OCI-LY1 (cell line): Measurements from ENCODE around the gene ZNF512.
"Not testable (repeated sequence)": the region's sequence is repeated elsewhere in the genome, so short reads cannot be mapped to it uniquely, and the experiment has no call there.

Experiments used
- H2AFZ ChIP-seq: fragments of 200-600 bp; sonication (generic), shearing (Covaris generic); 2 replicates; pipeline ENCODE4 v1.6.0; 2014; ENCODE audit warnings: antibody characterized with exemption, mild to moderate bottlenecking, low read length
- H3F3A ChIP-seq: fragments of 200-600 bp; sonication (generic), shearing (Covaris generic); 2 replicates; pipeline ENCODE4 v1.6.0; 2014; ENCODE audit warnings: mild to moderate bottlenecking, antibody characterized with exemption, low read length, moderate library complexity; ENCODE audit not compliant: insufficient read depth
- H3K27ac ChIP-seq: fragments of 200-600 bp; sonication (generic); 2 replicates; pipeline ENCODE4 v1.5.1; 2014; ENCODE audit warnings: low read length, mixed run types, mild to moderate bottlenecking, low read depth; ENCODE audit not compliant: poor library complexity, severe bottlenecking
- H3K27me3 ChIP-seq: fragments of 200-600 bp; sonication (generic); 2 replicates; pipeline ENCODE4 v1.6.0; 2014; ENCODE audit warnings: antibody characterized with exemption, mild to moderate bottlenecking, low read length, moderate library complexity; ENCODE audit not compliant: insufficient read depth
- H3K36me3 ChIP-seq: fragments of 200-600 bp; sonication (generic); 2 replicates; pipeline ENCODE4 v1.6.1; 2014; ENCODE audit warnings: mild to moderate bottlenecking, antibody characterized with exemption, low read length, moderate library complexity, mixed read lengths; ENCODE audit not compliant: insufficient read depth
- H3K4me1 ChIP-seq: fragments of 200-600 bp; sonication (generic); 2 replicates; pipeline ENCODE4 v1.5.1; 2014; ENCODE audit warnings: mild to moderate bottlenecking, low read length, moderate library complexity; ENCODE audit not compliant: insufficient read depth, severe bottlenecking
- H3K4me2 ChIP-seq: fragments of 200-600 bp; sonication (generic), shearing (Covaris generic); 2 replicates; pipeline ENCODE4 v1.6.1; 2014; ENCODE audit warnings: low read length
- H3K4me3 ChIP-seq: fragments of 200-600 bp; sonication (generic); 2 replicates; pipeline ENCODE4 v1.5.1; 2014; ENCODE audit warnings: low read length, low read depth, mild to moderate bottlenecking, mixed read lengths; ENCODE audit not compliant: poor library complexity, severe bottlenecking
- H3K79me2 ChIP-seq: fragments of 200-600 bp; shearing (Covaris generic); 2 replicates; pipeline ENCODE4 v1.6.1; 2016; ENCODE audit warnings: mixed run types, low read length, mixed read lengths; ENCODE audit not compliant: insufficient read depth
- H3K9ac ChIP-seq: fragments of 200-600 bp; sonication (generic), shearing (Covaris generic); 2 replicates; pipeline ENCODE4 v1.6.1; 2014; ENCODE audit warnings: mild to moderate bottlenecking, low read length, mixed read lengths
- H3K9me2 ChIP-seq: fragments of 200-600 bp; sonication (generic), shearing (Covaris generic); 2 replicates; pipeline ENCODE4 v1.6.1; 2014; ENCODE audit warnings: low read depth, mild to moderate bottlenecking, low read length, mixed read lengths
- H3K9me3 ChIP-seq: fragments of 200-600 bp; shearing (Covaris generic); 2 replicates; pipeline ENCODE4 v1.6.1; 2014; ENCODE audit warnings: low read length, mixed read lengths
- H4K20me1 ChIP-seq: fragments of 200-600 bp; sonication (generic), shearing (Covaris generic); 2 replicates; pipeline ENCODE4 v1.6.0; 2016; ENCODE audit warnings: mild to moderate bottlenecking, low read length; ENCODE audit not compliant: insufficient read depth
- CTCF ChIP-seq: fragments of 200-600 bp; sonication (generic), shearing (Covaris generic); IDR thresholded peaks from 2 replicates; pipeline ENCODE4 v1.5.1; 2017; ENCODE audit warnings: mild to moderate bottlenecking, antibody characterized with exemption, low read length, moderate library complexity, mixed read lengths
- EZH2 ChIP-seq: fragments of 200-600 bp; sonication (generic), shearing (Covaris generic); IDR thresholded peaks from 2 replicates; pipeline ENCODE4 v1.8.0; 2017; ENCODE audit warnings: borderline replicate concordance, mixed run types, mild to moderate bottlenecking, antibody characterized with exemption, low read length, moderate library complexity, mixed read lengths

The ZNF512 gene

GRCh38 chr2:27551514-27551913 is 31.3 kb upstream of the ZNF512 start:
- Histone ChIP-seq H3K27ac (no peak overlapping the region), H3K9ac (no peak overlapping the region), H3K79me2 (no peaks in the 10 kb centered on the region), H3F3A (no peaks in the 10 kb centered on the region), H3K36me3 (no peaks in the 10 kb centered on the region), H3K27me3 (no peaks in the 10 kb centered on the region), H3K4me2 (no peak overlapping the region), H4K20me1 (no peaks in the 10 kb centered on the region), H3K4me3 (no peak overlapping the region), H3K9me2 (no peaks in the 10 kb centered on the region), H3K4me1 (no peaks in the 10 kb centered on the region), H3K9me3 (no peaks in the 10 kb centered on the region; the same call in 1 of the 2 replicates), H2AFZ (no peak overlapping the region)
- TF ChIP-seq EZH2 (no peak), CTCF (no peak)

GRCh38 chr2:27552941-27553340 is 29.9 kb upstream of the ZNF512 start:
- TF ChIP-seq CTCF (no peak), EZH2 (no peak)
- Histone ChIP-seq H3K27ac (no peak overlapping the region), H3K4me2 (no peak overlapping the region), H3K9me2 (no peaks in the 10 kb centered on the region), H3K79me2 (no peaks in the 10 kb centered on the region), H4K20me1 (no peaks in the 10 kb centered on the region), H3K4me3 (no peak overlapping the region), H3K36me3 (no peaks in the 10 kb centered on the region), H2AFZ (no peak overlapping the region), H3K9me3 (no peaks in the 10 kb centered on the region), H3K9ac (no peak overlapping the region), H3K27me3 (no peaks in the 10 kb centered on the region), H3K4me1 (no peaks in the 10 kb centered on the region), H3F3A (no peaks in the 10 kb centered on the region)

- not testable (repeated sequence) for H3F3A ChIP-seq, H3K36me3 ChIP-seq, H3K27me3 ChIP-seq, H3K4me1 ChIP-seq, H3K27ac ChIP-seq, H3K9ac ChIP-seq, H4K20me1 ChIP-seq, H3K9me3 ChIP-seq, H3K9me2 ChIP-seq, H3K79me2 ChIP-seq, H3K4me3 ChIP-seq, H2AFZ ChIP-seq, H3K4me2 ChIP-seq
These were observed 28.4 kb upstream of the ZNF512 start for GRCh38 chr2:27554451-27554850.

GRCh38 chr2:27559228-27559627 is 23.6 kb upstream of the ZNF512 start:
- Histone ChIP-seq H4K20me1 (no peaks in the 10 kb centered on the region), H3K79me2 (no peaks in the 10 kb centered on the region), H3K27ac (no peak overlapping the region), H3K9me2 (no peaks in the 10 kb centered on the region), H3K4me2 (no peak overlapping the region), H2AFZ (no peak overlapping the region), H3K27me3 (no peaks in the 10 kb centered on the region), H3K36me3 (no peaks in the 10 kb centered on the region), H3K4me1 (no peaks in the 10 kb centered on the region), H3K9me3 (no peaks in the 10 kb centered on the region), H3F3A (no peaks in the 10 kb centered on the region), H3K9ac (no peak overlapping the region), H3K4me3 (no peak overlapping the region)
- no peak for TF ChIP-seq EZH2
- no peak for TF ChIP-seq CTCF
